ENCODE results near the gene VAC14. TPM values are rescaled to one million over a fixed set of nuclear protein-coding genes. Genes with fewer than 3 reads are reported as not detected.

Gene VAC14
- total RNA-seq, 1 donor from 2014 or later, result 52.2 TPM

- H3K36me3 ChIP-seq, result peaks cover 9% of the 10 kb centered on the region
- intact Hi-C loops (cut with DNase I), result no loop called here
- ATAC-seq (no peak), DNase-seq (no peak)
- no peak overlapping the region for H3K4me3 ChIP-seq
- peak overlapping the region; percentile 44 for H3K27ac ChIP-seq
- H3K27me3 ChIP-seq, result no peaks in the 10 kb centered on the region
- no peaks in the 10 kb centered on the region for H3K9me3 ChIP-seq
- TF ChIP-seq, protein P1, sequence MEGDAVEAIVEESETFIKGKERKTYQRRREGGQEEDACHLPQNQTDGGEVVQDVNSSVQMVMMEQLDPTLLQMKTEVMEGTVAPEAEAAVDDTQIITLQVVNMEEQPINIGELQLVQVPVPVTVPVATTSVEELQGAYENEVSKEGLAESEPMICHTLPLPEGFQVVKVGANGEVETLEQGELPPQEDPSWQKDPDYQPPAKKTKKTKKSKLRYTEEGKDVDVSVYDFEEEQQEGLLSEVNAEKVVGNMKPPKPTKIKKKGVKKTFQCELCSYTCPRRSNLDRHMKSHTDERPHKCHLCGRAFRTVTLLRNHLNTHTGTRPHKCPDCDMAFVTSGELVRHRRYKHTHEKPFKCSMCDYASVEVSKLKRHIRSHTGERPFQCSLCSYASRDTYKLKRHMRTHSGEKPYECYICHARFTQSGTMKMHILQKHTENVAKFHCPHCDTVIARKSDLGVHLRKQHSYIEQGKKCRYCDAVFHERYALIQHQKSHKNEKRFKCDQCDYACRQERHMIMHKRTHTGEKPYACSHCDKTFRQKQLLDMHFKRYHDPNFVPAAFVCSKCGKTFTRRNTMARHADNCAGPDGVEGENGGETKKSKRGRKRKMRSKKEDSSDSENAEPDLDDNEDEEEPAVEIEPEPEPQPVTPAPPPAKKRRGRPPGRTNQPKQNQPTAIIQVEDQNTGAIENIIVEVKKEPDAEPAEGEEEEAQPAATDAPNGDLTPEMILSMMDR (IDR thresholded peaks at IDR 0.05), result no peak
- peaks cover 58% of the 10 kb centered on the region for H3K4me1 ChIP-seq
These were observed 48.5 kb downstream of the VAC14 start for GRCh38 chr16:70752426-70752825.

GRCh38 chr16:70751593-70751992 is 49.4 kb downstream of the VAC14 start:
- Histone ChIP-seq H3K4me3 (no peak overlapping the region), H3K36me3 (peaks cover 1% of the 10 kb centered on the region), H3K4me1 (peaks cover 65% of the 10 kb centered on the region), H3K9me3 (no peaks in the 10 kb centered on the region), H3K27ac (peak overlapping the region; percentile 79), H3K27me3 (no peaks in the 10 kb centered on the region)
- TF ChIP-seq, protein P1 (IDR thresholded peaks at IDR 0.05), result no peak
- ATAC-seq (no peak), DNase-seq (no peak)
- intact Hi-C loops (cut with DNase I), result no loop called here

- Histone ChIP-seq H3K9me3 (no peaks in the 10 kb centered on the region), H3K4me3 (no peak overlapping the region), H3K27ac (peak overlapping the region; percentile 86), H3K27me3 (no peaks in the 10 kb centered on the region), H3K4me1 (peaks cover 71% of the 10 kb centered on the region), H3K36me3 (no peaks in the 10 kb centered on the region)
- intact Hi-C loops (cut with DNase I), result no loop called here
- TF ChIP-seq, protein P1 (IDR thresholded peaks at IDR 0.05), result no peak
- ATAC-seq (peak; percentile 61), DNase-seq (peak; percentile 82)
These were observed 50.0 kb downstream of the VAC14 start for GRCh38 chr16:70750893-70751467.

- H3K27ac ChIP-seq, result peak overlapping the region; percentile 86
- H3K4me1 ChIP-seq, result peaks cover 81% of the 10 kb centered on the region
- no peak for ATAC-seq
- no peaks in the 10 kb centered on the region for H3K36me3 ChIP-seq
- H3K27me3 ChIP-seq, result no peaks in the 10 kb centered on the region
- DNase-seq, result no peak
- H3K9me3 ChIP-seq, result no peaks in the 10 kb centered on the region
- intact Hi-C loops (cut with DNase I), result no loop called here
- H3K4me3 ChIP-seq, result no peak overlapping the region
- TF ChIP-seq, protein P1 (IDR thresholded peaks at IDR 0.05), result no peak
These were observed 51.0 kb downstream of the VAC14 start for GRCh38 chr16:70749681-70750601.

DNA sequence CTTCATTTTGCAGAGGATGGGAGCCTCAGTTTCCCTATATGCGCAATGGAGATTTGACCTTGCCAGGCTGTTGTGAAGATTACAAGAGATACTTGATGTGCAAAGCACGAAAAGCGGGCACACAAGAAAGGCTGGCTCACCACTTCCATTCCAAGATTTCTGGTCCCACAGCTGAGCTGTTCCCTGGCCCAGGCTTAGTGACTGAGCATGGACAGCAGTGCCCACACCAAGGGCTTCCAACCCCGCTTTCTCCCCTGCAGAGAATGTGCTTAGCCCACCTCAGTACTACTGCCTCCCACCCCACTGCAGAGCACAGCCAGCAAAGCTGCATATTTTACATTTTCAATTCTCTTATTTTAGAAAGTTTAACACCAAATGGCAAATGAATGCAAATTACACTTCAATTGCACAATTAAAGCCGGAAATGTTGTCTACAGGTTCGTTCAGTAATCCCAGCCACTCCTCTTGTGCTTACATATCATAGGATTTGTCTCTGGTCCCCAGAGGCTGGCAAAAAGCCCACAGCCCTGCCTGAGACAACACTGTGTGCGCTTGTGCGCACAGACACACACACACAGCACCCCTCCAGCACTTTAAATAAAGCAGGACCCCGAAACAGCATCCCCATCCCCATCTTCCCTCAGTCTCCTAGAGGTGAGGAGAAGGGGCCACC is 51.8 kb downstream of the VAC14 start:
- H3K27me3 ChIP-seq, result no peaks in the 10 kb centered on the region
- peak overlapping the region; percentile 86 for H3K27ac ChIP-seq
- no peaks in the 10 kb centered on the region for H3K9me3 ChIP-seq
- intact Hi-C loops (cut with DNase I), result no loop called here
- H3K4me1 ChIP-seq, result peaks cover 85% of the 10 kb centered on the region
- ATAC-seq (no peak), DNase-seq (no peak)
- peaks cover 6% of the 10 kb centered on the region for H3K36me3 ChIP-seq
- no peak overlapping the region for H3K4me3 ChIP-seq
- TF ChIP-seq, protein P1 (IDR thresholded peaks at IDR 0.05), result no peak

Data from upper lobe of right lung (tissue), 1 donor.